SKM-1 treated with dmso at 0.1 percent for 144 hours (cell line): ENCODE results near the gene WIZ.
A peak's percentile ranks its signal among the peaks of the same experiment; 100 is the strongest.

ENCODE experiments used
- DNase-seq: peaks from one replicate; lab custom pipeline; 2025; ENCODE audit not compliant: unreplicated experiment; lab: John Stamatoyannopoulos, UW

Gene WIZ

DNA sequence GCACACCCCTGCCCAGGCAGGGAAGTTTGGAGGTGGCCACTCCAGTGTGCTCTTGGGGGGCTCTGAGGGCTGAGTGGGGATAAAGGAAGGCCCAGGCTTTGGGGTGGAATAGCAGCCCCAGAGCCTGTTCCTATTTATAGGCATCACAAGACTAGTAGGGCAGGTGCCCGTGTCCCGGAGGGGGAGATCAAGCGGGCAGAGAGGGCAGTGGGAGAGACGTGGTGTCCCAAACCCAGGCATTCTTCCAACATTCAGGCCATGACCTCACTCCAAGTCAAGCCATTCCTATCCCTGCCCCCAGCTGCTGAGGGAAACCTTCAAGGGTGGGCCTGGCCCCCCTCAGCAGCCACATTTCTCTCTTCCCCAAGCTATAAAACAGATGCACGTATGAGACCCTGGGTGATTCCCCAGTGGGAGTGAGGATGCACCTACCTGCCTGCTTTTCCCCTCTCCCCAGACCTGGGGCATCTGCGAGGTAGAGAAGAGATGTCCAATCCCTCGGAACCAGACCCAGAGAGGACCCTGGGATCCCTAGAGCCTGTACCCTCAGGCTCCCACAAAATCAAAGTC lies 3.9 kb downstream of the WIZ start:
- no peak for DNase-seq

DNA sequence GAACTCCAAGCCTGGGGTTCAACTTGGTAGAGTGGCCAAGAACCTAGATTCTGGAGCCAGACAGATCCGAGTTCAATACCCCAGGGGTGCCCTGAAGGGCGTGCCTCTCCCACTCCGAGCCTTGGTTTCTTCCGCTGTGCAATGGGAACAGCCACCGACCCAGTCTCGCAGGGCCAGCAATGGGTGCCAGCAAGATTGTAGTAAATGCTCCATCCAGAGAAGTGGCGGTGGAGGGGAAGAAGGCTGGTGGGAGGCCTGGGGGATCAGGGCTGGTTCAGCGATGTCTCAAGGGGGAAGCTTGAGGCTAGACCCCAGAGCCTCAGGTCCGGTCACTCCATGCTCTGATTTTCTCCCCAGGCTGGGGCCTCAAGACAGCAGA lies 4.5 kb downstream of the WIZ start:
- no peak for DNase-seq

DNA sequence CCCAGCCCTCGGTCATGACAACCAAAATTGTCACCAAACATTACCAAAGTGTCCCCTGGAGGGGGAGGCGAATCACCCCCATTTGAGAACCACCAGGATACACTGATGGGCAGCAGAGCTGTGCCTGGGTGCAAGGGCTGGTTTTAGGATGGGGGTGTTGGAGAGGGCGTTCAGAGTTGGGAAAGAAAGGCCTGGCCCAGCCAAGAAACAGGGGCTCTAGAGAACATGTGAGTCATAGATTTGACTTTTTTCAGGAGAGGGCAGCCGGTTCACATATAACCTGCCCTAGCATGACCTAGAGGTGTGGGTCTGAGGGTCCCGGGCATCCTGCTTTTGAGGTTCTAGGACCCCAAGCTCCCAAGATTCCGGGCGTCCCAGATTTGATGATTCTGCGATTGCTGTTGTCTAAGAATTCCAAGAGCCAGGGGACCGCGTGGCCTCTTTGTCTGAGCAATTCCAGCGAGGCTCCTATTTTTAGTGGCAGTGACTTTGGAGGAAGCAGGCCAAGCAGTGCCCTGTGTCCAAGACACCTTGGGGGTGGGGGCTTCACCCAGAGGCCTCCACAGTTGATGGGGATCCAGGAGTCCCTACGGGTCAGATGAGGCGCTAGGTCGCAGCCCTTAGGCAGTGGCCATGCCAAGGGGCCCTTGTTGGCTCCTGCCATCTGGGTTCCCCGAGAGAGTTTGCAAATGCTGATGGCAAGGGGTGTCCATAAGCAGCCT lies 5.1 kb downstream of the WIZ start:
- no peak for DNase-seq

DNA sequence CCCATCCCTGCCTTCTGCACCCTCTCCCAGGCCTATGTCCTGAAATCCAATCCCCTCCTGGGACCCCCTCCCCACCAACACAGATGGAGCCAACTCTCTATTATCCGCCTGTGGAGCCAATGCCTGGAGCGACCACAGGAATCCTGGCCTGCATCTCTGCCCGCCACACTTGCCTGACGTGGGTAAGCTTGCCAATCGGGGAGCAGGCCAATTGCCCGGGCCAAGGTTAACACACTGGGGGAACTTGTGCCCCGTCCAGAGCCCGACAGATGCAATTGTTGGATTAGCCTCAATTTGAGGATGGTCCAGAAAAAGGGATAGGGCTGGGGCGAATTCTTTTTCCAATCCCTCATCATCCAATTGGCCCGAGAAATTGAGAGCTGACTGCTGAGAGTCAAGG lies 5.9 kb downstream of the WIZ start:
- no peak for DNase-seq

DNA sequence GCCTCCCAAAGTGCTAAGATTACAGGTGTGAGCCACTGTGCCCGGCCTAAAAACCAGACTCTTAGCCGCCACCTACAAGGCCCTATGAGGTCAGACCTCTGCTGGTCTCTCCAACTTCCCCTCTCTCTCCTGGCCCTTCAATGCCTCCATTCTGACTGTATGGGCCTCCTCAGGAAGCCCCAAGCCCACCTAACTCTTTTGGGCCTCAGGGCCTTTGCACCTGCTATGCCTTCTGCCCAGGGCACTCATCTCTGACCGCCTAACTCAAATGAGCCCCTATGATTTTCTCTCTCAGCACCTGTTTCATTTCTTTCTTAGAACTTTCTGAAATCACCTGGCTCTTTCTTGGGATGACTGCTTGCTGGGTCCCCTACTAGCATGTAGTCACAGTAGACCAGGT lies 6.4 kb downstream of the WIZ start:
- DNase-seq: no peak

DNA sequence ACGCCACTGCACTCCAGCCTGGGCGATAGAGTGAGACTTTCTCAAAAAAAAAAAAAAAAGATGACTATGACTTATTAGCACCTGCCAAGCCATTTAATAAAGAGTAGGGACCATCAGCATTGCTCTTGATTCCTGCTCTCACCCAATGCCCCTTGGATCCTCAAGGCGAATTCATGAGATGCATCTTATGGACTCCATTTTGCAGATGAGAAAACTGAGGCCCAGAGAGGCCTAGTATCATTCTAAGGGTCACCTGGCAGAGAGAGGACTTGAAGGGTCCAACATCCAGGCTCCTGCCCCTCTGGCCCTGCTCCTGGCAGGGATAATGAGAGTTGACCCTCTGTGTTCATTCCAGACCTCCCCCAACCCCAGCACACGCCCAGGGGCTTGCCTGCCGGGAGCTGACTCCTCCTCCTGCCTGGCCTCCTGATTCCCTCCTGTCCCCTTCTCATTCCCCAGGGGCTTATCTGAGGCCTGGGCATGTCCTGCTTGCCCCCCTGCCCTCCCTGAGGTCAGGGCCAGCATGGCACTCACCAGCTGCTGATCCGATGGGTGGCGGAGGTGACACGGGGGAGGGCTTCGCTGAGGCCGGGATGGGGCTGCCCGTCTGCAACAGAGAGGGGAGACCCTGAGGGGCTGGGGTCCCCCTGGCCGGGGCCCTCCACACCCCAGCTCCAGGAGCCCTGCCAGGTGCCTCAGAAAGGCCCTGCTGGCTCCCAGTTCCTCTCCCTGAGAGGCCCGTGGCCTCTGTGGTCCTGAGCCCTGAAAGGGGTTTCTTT lies 7.4 kb downstream of the WIZ start:
- no peak for DNase-seq

DNA sequence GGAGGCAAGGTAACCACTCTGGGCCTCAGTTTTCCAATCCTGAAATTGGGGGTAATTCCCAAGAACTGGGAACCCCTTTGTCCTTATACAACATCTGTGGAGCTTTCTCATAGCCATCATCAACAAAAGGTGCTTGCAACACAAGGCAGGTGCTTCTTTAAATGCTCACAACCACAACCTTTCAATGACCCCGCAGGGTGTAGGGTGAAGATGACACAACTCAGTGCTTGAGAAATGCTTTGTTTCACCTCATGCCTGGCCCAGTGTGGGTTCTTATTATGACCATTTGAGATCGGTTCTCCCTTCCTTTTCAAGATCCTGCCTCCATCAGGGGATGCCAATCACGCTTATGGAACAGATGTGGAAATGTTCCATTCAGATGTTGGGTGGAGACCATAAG lies 8.4 kb downstream of the WIZ start:
- peak; percentile 76 for DNase-seq

DNA sequence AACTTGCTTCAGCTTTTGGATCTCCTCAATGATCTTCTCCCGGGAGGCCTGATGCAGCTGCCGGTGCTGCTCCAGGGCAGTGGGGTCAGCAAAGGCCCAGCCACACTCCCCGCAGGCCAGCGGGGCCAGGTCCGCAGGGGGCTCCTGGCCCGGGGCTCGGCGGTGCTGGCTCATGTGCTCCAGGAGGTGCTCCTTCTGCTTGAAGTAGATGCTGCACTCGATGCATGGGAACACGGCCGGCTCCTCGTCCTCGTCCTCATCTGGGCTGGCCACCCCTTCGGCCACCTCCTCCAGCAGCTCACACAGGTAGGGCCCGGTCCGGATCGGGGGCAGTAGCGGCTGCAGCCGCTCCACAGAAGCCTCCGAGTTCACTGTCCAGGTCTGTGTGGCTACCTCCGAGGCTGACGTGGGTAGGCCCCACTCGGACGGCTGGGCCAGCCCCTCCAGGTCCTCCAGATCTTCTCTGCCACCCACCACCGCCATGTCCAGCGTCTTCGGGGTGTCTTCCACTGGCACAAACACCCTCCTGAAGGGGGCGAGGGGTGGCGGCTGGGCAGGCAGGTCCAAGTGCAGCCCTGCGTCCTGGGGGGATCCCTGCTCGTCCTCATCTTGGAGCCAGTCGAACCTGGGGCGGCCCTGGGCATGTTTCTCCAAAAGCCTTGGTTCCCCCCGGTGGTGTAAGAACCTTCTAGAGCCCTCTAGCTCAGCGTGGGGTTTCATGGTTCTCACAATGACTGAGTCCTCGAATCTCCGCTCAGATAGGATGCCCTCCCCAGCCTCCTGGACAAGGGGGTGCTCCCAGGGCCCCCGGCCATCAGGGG lies 9.7 kb downstream of the WIZ start:
- no peak for DNase-seq

DNA sequence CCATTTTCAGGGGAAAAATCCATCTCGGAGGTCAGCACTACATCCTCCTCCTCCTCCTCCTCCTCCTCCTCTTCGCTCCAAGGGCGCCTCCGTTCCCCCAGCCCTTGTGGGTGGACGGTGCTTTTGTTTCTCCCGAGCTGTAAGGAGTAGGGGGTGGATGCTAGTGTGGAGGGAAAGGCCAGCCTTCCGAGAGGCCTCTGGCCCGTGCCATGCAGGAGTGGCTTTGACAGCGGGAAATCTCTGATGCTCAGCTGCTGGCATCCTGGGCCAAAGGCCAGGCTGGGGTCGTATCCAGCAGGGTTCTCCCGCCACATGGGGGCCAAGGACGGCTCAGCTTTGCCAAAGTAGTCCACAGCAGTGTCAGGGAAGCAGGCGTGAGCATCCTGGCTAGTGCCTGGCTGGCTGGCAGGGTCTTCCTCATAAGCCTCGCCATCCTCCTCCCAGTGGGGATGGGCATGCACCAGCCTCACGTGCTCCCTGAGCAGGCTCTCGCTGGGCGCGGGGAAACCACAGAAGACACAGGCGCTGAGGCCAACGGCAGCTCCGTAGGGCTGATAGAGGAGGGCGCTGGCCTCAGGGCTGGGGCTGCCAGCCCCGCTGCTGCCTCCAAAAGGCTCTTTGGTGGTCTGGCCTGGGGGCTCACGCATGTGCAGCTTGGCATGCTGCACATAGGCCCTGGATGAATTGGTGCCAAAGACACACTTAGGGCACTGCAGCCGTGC lies 10.5 kb downstream of the WIZ start:
- no peak for DNase-seq

DNA sequence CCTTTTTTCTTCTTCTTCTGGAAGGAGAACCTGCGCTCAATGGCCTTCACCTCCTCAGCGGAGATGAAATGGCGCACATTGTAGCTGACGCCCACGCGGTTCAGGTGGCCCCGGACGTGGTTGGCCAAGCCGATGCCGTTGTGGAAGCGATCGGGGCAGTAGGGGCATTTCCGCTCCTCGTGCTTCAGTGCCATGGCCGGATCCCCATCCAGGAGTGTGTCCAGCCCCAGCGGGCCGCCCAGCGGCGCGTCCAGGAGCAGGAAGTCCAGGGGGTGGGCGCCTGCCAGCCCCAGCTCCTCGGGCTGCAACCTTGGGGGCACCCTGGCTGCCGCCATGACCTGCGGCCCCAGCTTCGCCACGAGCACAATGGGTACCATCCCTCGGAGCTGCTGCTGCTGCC lies 11.2 kb downstream of the WIZ start:
- no peak for DNase-seq

DNA sequence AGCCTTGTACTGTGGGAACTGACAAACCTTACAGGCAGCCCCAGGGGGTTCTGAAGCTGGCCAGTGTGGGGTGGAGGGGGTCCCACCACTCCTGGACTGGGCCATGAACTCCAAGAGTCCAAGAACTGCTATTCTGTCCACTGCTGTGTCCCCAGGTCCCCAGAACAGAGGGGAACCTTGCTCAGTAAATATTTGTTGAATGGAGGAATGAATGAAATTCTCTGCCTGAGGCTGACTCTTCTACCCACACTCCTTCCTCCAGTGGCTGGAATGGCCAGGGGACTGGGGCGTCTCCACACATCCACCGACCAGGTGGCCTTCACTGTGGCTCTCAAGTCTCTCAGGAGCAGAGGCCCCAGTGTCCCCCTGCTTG lies 11.6 kb downstream of the WIZ start:
- no peak for DNase-seq

DNA sequence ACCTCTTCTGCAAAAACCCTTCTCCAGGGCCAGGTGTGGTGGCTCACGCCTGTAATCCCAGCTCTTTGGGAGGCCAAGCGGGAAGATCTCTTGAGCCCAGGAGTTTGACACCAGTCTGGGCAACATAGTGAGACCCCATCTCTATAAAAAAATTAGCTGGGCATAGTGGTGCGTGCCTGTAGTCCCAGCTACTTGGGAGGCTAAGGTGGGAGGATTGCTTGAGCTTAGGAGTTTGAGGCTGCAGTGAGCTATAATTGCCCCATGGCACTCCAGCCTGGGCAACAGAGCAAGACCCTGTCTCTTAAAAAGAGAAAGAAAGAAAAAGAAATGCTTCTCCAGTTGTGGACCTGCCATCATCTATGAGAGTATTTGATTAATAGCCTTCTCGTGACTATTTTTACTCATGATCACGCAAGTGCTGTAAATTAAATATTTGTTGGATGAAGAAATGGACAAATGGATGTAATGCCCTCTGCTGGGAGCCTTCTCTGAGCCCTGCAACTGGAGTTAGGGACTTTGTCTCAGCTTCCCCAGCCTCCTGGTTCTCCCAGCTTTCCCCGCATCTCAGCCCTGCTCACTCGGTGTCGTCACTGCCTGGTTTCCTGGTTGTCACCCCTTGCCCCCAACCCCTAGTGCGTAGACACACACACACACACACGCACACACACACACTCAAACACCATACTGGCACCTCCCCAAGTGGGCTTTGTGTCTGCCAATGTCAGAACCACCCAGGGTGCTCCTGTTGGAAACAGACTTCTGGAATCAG lies 12.2 kb downstream of the WIZ start:
- no peak for DNase-seq

DNA sequence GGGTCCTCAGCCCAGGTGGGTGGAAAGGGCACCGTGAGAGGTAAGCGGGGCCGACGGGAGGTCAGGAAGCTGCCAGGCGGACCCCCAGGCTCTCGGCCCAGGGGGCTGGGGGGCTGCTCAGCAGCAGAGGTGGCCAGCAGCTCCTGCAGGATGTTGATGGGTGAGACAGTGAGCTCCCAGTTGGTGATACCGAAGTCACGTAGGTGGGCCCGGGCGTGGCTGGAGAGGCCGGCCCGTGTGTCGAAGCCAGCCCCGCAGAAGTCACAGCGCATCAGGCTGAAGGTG lies 13.0 kb downstream of the WIZ start:
- no peak for DNase-seq

DNA sequence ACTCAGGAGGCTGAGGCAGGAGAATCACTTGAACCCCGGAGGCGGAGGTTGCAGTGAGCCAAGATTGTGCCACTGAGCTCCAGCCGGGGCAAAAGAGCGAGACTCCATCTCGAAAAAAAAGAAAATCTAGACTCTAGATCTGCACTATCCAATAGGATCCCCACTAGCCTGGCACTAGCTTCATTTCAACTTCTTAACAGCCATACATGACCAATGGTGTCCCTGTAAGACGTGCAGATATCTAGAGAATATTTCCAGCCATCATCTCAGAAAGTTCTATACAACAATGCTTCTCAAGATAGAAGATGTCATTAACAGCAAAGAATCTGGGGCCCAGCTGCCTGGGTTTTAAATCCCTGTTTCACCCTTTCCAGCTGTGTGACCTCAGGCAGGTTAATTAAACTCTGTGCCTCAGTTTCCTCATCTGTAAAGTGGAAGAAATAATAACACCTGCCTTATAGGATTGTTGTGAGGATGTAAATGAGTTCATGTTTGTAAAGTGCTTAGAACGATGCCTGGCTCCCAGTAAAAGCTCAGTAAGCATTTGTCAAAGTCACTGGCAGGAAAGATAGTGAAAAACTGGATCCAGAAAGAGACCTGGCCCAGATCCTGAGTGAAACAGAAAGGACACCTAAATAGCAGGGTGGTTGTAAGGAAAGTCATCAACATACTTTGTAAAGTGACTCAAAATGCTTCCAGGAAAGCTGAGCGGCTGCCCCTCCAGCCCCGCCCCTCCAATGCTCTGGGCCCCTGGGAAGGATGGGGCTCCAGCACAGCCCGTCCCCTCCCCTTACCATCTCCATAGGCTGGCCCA lies 13.5 kb downstream of the WIZ start:
- DNase-seq: no peak

DNA sequence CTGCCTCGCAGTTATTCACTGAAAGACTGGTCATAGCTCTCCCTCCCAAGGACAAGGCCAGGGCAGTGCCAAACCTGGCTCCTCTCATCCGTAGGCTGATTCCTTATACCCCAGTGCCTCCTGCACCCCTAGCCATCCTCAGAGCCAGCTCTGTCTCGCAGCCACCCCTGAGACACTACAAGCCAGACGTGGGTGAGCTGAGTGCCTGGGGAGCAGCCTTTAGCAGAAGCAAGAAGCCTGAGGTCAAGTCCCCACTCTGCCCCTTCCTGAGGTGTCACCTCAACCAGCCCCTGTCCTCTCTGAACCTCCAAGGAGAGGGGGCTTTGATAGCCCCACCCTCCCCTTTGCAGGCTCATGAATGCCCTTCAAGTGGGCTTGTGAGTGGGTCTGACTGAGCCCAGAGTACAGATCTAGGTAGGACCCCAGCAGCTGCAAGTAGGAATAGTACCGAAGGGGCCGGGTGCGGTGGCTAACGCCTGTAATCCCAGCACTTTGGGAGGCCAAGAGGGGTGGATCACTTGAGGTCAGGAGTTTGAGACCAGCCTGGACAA lies 16.2 kb downstream of the WIZ start:
- no peak for DNase-seq

DNA sequence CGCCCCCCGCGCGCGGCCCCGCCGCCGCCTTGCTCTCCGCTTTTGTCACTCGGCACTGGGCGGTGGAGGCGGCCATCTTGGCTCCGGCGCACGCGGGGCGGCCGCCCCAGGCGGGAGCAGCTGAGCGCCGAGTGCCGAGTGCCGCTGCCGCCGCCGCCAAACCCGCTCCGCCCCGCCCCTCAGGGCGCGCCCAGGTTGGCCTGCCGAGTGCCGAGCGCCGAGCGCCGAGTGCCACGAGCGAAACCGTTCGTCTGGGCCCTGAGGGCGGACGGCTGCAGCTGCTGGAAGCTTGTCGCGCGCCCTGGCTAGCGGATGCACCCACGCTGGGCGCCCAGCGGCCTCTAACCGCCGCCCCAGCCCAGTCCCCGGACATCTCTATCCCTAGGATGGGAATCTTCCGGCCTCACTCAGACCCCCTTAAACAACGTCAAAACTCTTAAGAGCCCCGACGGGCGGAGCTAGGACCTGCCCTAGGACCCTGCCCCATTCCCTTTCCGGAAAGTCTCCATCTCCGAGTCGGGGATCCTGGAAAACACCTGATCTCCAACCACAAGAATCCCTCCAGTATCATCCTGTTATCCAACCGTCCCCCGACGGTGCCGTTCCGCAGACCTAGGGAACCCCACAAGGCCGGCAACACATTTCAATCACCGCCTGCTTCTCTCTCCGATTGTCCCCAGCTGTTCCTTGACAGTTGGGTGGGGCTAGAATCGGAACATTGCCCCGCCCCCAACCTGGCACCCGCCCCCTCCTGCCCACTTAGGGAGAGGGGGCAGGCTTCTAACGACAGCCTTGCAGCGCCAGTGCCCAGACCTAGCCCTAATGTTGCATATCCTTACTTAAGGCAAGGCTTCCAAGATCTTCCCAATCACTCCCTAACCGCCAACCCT lies 16.9 kb downstream of the WIZ start:
- peak; percentile 86 for DNase-seq

DNA sequence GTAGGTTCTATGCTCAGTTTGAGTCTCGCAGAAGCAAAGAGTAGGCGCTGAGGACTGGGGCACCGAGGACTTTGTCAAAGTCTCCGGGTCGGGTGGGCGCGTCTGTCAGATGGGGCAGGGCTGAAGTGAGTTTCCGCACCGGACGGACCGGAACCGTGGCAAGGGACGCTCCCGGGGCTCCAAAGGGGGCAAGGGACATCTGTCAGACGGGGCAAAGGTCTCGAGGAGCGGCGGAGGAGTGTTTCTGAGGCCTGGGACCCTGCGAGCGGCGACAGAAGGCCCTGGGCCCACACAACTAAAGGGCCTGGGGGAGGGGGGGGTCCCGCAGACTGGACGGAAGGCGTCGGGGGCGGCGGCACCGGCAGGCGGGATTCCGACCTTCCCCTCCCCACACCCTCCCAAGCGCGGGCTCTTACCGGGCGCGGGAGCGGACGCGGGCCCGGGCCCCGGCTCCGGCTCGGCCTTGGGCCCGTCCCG lies 17.7 kb downstream of the WIZ start:
- DNase-seq: no peak

DNA sequence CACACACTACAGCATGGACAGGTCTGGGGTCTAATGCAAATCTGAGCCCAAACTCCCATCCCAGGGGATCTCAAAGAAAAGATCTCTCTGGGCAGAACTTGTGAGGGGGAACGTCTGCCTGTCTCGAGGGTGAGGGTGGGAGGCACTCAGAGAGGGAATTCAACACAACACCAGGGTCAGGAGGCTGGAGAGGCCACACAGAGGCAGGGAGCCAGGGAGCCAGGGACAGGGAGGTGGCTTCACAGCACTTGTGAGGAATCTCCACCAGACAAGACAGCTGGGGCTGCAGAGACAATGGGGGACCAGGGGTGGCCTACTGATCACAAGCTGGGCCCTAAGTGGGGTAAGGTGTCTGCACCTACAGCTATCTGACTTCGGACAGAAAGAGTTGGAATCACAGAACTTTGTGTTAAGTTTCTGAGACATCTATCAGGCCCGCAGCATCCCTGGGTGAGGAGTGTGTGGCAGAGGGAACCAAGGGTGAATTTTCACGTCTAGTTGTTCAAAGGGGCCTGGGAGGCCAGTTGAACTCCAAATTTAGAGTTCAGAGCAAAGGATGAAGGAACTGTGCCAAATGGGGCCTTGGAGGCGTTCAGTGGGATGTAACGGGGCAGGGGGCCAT lies 18.2 kb downstream of the WIZ start:
- no peak for DNase-seq
